HG03520 (cell line): Measurements from ENCODE around the gene PLB1.

ENCODE experiments used
- ATAC-seq: cut with Tn5 transposase; IDR thresholded peaks from one replicate; pipeline ENCODE4 v1.9.1; 2021; ENCODE audit warnings: mild to moderate bottlenecking, moderate library complexity; ENCODE audit not compliant: unreplicated experiment

PLB1 gene

GRCh38 chr2:28606986-28607441 is 111.2 kb downstream of the PLB1 start:
- no peak for ATAC-seq

GRCh38 chr2:28607730-28608499 is 112.1 kb downstream of the PLB1 start:
- ATAC-seq: no peak

DNA sequence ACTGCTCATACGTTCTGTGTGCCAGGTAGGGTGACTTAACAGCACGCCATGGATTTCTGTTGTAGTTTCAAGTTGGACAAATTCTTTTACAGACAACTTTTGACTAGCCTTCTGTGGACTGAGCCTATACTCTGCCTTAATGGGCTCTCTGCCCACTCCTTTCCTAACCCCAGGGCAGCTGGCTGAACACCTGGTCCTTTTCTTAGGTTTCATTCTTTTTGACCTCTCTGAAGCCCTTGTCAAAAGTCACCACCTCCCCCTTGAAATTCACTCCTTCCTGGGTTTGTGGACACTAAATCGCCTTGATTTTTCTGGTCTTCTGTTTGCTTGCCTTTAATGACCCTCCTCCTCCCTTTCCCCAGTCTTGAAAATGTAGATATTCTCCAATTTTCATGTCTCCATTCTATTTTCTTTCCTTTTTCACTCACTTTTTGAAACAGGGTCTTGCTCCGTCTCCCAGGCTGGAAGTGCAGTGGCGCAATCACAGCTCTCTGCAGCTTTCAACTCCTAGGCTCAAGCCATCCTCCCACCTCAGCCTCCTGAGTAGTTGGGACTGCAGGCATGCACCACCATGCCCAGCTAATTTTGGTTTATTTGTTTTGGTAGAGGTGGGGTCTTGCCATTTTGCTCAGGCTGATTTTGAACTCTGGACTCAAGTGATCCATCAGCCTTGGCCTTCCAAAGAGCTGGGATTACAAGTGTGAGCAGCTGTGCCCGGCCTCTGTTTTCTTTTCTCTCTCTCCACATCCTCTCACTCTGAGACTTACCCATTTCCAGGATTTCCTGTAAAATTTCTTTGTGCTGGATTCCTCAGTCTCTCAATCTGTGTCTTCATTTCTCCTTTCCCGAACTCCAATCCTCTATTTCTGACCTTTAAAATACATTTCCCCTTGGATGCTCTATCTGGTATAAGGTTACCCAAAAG is 112.9 kb downstream of the PLB1 start:
- no peak for ATAC-seq

DNA sequence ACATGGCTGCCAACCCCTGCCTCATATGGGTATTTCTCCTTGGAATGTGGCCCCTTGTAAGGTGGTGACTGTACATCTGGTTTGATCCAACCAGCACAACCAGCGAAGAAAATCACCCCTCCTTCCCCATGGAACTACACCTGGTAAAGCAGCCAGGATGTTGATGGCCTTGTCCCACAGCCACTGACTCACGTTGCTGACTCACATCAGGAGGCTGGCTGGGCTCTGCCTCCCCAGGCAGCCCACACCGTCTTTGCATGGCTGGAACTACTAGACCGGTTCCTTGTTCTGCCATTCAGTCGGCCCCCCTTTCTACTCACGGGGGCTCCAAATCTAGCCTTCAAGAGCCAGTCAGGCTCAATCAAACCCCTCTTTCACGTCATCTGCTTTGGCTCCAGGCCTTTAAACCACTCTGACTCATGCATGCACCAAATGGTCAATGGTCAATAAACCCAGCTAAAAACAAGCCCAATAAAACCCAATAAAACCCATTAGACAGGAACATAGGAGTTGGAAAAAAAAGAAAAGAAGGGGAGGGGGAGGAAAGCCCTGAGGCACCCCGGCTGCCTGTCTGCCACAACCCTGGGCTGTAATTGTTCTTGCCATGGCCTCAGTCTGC is 114.8 kb downstream of the PLB1 start:
- ATAC-seq: no peak

DNA sequence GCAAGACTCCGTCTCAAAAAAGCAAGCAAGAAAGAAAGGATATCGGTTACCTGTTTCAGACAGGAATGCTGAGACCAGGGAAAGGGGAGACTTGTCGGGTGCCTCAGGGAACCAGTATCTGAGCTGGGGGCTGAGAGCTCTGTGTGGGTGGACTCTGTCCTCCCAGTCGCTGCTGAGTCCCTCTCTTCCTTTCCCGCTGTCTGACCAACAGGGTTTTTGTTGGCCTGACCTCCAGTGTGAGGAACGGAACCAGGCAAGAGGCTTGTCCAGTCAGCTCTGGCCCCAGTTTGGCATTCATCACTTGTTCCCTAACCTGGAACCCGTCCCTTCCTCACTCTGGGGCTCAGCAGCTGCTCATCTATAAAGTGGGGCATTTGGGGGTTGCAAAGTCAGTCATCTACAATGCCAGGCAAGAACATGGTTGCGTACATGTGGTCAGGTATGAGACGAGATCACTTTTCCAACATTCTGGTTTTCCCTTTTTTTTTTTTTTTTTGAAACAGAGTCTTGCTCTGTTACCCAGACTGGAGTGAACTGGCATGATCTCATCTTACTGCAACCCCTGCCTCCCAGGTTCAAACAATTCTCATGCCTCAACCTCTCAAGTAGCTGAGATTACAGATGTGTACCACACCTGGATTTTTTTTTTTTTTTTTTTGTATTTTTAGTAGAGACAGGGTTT is 116.4 kb downstream of the PLB1 start:
- no peak for ATAC-seq

- ATAC-seq: no peak
Observed at GRCh38 chr2:28613186-28613585, 117.3 kb downstream of the PLB1 start.

DNA sequence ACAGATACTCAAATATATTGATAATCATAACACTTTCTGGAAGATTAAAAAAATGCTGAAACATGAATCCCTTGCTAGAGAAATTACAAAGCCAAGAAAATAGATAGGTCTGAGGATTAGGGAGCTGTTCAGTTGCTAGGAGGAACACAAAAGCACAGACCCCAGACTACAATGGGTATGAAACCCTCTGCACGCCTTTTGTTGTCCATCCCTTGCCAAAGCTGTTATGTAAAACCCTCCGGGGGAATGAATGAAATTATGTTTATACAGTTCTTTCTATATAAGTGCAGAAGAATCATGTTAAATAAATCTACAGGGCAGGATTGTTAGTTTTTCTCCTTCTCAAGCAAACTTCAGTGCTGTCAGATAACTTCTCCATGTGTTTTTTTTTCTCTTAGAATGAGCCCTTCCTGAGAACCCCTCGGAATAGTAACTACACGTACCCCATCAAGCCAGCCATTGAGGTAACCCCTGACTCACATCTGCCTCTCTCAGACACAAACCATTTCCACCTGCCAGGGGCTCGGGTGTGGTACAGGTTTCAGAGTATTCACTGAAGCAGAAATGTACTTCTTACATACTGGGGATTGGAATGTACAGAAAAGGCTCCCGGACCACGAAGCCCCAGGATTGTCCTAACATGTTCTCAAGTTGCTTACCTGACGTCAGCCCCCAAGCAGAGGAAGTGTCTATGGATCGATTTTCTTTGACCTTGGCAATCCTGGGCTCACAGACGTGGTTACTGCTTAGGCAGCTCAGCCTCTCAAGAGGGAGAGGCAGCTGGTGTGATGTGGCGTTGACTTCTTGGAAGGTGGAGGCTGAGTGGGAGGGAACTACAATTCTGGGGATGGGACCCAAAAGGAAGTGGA is 118.0 kb downstream of the PLB1 start:
- no peak for ATAC-seq

- no peak for ATAC-seq
Observed at GRCh38 chr2:28615706-28616105, 119.8 kb downstream of the PLB1 start.

DNA sequence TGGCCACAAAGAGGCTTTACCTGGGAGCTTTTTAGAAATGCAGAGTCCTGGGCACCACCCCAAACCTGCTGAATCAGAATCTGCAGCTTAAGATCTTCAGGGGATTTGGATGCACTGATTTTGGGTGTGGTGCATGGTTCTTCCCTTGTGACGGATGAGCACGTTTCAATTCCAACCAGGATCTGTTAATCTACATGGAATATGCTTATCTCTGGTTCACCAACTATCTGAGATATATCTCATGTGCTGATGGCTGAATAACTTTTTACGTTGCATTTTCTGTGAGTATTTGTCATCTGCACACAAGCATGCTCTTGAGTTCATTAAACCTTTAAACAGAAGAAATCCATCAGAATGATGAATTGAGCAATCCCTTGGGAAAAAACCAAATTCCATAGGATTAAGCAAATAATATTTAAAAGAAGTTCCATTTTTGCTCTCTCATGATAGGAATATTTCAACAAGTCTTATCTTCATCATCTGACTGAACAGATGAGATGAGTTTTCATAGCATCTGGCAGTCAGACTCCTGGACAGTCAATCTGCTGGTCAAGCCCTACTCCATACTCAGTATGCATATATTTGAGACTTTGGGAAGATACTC is 120.6 kb downstream of the PLB1 start:
- ATAC-seq: no peak

GRCh38 chr2:28617502-28618184 is 121.8 kb downstream of the PLB1 start:
- no peak for ATAC-seq

DNA sequence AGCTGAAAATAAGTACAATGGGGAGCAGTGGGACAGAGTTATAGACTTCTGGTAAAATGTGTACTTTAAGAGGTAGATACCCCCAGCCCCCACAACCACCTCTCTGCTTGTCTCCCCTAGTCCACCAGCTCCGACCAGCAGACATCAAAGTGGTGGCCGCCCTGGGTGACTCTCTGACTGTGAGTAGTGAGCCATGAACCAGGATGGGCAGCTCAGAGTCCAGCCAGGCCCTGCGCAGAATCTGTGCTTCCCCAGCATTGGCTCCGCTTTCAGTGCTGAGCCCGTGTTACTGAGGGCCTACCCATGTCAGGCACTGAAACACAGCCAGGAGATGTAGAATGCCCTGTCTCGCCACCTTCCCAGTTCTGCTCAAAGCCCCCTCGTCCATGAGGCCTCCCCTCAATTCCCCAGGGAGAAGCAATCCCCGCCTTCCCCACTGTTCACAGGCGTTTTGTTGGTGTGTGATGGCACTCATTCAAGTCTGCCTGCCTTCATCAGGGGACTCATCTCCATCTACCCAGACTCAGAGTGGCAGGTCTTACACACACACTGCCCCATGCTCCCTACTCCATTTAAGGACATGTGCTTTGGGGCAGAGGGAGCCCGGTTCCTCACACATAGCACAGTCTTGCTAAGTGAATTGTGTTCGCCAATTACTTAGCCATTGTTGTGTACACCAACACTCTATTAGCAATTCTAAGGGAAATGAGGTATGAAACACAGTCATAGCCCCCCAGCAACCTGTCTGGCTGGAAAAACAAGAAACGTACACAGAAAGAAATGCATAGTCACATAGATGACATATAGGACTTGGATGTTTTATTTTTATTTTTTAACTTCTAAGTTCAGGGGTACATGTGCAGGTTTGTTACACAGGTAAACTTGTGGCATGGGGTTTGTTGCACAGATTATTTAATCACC is 122.6 kb downstream of the PLB1 start:
- ATAC-seq: no peak

DNA sequence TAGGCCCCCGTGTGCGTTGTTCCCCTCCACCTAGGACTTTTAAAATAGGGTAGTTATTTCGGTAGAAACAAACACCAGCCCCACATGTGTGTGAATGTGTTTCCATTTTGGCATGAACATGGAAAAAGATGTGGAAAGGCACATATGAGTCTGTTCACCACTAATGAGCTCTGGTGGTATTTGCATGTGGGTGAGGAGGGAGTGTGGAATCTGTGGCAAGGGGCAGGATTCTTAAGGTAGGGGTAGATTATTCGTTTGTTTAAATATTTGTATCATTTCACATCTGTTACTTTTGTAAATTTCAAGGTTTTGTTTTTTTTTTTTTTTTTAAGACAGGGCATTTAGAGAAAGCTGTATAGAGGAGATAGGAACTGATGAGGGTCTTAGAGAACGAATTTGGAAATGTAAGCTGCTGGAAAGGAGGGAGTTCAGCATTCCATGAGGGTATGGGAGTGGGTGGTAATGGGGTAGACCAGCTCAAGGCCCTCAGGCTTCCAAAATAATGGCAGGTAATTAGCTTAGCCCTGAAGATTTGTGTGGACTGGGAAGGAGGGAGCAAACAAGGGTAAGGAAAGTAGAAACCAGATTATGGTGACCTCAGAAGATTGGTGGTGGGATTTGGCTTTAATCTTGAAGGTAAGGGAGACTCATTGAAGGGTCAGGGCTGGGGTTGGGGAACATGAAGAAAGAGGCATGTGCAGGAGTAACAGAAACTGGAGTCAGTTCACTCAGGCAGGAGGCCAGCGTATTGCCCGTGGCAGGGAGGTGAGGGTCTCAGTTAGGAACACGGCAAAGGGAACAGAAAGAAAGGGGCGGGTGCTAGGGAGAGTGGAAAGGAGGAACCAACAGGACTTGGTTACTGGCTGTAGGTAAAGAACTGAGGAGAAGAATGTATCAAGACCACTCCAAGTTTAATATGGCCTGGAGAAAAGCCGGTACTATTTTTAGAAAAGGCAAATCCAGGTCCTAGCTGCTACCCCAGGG is 123.6 kb downstream of the PLB1 start:
- no peak for ATAC-seq

- no peak for ATAC-seq
Observed at GRCh38 chr2:28620291-28620793, 124.5 kb downstream of the PLB1 start.

GRCh38 chr2:28620801-28621171 is 124.9 kb downstream of the PLB1 start:
- ATAC-seq: no peak

DNA sequence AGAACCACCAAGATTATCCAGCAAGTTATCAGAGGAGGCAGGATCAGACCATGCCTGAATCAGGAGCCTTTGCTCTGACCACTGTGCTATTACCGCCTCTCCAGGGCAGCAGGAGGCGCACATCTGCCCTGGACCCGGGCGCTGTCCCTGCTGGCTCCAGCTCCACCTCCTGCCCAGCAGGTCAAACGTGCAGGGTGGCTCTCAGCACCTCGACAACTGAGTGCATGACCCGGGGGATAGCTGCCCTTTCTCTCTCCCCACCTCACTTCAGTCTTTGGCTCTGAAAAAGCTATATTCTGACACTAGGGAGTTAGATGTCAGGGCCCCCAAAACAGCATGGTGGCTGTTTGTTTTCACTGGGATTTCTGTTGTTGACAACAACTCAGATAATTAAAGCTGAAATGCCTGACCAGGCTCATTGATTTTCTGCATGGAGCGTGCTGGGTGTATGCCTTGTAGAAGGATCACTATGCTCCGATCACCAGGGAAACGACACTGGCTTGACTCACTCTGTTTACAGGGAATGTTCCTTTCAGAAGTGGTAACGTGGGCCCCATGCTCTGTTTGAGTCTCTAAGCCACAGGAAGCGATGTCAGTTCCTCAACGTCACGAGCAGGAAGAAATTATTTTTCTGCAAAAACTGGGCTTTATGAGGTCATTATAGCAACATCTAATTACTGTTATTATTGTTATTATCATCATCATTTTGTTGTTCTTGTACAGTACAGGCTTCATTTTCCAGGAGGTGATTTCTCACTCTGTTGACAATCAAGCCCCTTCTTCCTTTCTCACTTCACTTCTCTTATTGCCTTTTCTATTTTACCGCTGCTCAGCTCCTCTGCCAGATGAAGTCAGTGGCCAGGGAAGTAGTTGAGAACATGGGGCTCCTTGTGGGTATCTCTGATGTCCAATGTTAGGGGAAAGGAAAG is 125.6 kb downstream of the PLB1 start:
- ATAC-seq: no peak

DNA sequence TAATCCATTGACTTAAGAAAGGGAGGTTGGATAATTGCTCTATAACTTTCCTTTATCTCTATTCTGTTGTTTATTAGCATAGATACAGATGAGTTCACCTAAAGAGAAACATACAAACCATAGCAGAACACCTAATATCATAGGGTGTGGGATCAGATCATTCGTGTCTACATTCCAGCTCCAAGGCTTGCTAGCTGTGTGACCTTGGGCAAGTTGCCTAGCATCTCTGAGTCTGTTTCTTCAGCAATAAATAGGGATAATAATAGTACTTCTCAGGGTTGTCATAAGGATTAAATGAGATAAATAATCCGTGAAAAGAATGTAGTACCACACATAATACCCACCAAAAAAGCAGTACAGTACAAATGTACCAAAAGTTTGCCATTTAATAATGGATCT is 126.2 kb downstream of the PLB1 start:
- no peak for ATAC-seq
